Measurements from ENCODE around the gene LPP.

LPP gene

DNA sequence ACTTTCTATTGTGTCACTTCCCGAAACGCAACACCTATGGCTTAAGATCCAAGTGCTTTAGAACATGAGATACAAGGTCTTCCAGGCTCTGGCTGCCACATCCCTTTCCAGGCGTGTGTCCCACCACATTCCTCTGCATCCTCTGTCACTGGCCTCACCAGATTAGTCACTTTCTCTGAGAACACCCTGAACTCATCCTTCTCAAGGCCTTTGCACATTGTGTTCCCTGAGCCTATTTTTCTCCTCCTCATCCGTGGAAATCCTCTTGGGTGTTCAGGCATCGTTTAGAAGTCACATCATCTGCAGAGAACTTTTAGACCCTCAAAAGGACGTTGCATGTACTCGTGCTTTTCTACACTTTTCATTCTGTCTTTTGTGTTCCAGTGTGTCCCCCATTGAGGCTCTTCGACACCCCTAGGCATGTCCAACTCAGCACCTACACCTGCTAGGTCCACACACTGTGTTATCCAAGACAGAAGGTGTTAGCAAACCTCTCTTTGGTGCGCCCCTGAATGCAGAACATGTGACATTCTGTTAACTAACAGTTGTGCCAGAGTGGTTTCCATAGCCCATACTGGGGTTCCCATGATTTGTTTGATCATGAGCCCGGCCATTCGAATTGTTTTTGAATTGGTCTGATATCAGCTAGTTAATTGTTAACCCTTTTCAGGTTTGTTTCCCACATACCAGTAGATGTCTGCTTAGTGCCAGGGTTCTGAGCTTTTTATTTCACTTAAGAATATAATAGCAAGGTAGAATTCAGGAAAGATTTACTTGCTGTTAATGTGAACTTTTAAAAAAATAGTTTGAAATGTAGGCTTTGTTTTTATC lies 67.2 kb downstream of the LPP start:
- no peak for DNase-seq (ENCODE audit: low read depth in 2 of 2)

GRCh38 chr3:188223936-188224335 lies 70.0 kb downstream of the LPP start:
- no peak for DNase-seq (ENCODE audit: low read depth in 2 of 2)

DNA sequence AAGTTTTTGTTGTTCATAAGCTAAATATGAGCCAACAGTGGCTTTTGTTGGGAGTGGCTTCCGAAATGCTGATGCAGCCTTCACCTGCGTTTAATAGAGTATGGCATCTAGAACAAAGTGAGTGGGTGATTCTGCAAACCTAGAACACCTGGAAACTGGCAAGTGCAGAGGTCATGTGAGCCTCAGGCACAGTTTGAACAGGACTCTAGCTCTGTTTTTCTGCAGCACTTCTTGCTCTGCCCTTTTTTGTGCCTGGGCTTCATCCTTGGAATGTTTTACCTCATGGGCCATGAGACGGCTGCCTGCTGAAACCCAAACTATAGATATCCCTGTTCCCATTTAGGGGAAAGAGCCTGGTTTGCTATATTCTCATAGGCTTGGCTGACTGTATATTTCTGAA lies 73.5 kb downstream of the LPP start:
- DNase-seq (ENCODE audit: low read depth in 2 of 2), result no peak

- no peak for DNase-seq (ENCODE audit: low read depth in 2 of 2)
Observed at GRCh38 chr3:188229177-188229576, 75.2 kb downstream of the LPP start.

GRCh38 chr3:188229726-188230125 lies 75.8 kb downstream of the LPP start:
- DNase-seq (ENCODE audit: low read depth in 2 of 2), result no peak

DNA sequence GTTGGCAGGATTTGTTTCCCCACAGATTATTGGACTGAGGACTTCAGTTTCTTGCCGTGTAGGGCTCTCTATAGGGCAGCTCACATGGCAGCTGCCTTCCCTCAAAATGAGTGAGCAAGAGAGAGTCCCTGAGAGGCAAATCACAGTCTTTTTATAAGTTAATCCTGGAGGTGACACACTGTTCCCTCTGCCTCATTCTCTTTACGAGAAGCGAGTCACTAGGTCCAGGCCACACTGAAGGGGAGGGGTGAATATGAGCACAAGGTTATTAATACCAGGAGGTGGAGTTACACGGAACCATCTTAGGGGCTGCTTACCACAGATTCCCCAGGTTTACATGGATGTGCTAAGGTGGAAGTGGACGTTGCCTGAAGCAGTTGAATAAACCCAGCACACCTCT lies 77.0 kb downstream of the LPP start:
- no peak for DNase-seq (ENCODE audit: low read depth in 2 of 2)

GRCh38 chr3:188231456-188231855 lies 77.5 kb downstream of the LPP start:
- no peak for DNase-seq (ENCODE audit: low read depth in 2 of 2)

DNA sequence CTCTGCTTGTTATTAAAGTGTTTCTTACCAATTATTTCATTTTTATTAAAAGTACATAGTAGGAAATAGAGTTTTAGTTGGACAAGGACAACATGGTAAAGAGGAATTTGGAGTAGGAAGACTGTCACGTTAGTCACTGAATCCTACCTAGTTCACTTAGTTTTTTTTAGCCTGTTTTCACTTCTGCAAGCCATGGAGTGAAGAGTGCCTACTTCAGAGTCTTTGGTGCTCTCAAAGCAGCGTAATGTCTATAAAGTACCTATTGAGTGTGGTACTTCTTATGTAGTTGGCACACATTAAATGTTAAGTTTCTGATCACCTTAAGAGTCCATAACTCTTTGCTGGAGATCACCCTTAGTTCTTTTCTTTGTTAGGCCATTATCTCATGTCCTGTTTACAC lies 78.7 kb downstream of the LPP start:
- no peak for DNase-seq (ENCODE audit: low read depth in 2 of 2)

DNA sequence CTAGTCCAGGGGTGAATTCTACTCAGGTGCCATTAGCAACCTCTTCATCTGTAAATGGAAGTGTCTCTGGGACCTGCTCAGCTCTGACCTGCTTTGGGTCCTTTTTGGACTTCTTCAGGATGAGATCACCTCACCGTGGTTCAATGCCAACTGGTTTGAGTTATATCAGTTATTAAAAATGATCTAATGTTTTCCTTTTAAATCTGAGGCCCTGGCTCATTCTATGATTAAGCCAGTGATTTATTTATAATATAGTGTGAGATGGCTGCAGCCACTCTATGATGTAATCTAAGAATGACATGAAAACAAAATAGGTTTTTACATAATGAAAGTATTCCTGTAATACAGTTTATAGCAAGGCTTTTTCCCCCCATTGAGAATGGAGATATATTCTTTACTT lies 79.4 kb downstream of the LPP start:
- no peak for DNase-seq (ENCODE audit: low read depth in 2 of 2)

DNA sequence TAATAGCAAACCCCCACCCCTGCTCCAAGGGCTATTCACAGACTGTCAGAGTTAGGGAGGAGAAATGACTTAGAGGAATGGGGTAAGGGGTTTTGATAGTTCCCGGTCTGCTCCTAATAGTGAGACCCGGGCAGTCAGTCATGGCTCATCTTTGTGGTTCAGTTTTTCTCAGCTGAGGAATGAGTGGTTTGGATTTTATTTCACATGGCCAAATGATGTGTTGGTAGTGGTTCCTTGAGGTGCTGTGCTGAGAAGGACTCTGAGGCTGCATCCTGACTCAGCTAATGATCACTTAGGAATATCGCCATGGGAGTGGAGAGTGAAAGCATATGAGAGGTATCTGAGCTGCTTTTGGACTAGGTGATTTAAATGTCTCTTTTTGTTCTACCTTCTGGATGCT lies 80.2 kb downstream of the LPP start:
- DNase-seq (ENCODE audit: low read depth in 2 of 2), result no peak

DNA sequence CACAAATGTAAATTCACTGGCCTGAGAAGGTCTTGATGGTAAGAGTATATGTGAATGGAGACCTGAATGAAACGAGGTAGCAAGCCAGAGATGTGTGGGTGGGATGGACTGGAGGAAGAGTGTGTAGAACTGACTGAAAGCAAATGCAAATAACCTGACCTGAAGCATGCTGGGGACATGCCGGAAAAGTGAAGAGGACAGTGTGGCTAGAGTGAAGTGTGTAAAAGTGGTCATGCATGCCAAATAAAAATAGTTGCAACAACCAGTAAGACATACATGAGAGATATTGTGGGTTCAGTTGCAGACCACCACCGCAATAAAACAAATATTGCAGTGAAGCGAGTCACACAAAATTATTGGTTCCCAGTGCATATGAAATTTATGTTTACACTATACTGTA lies 82.3 kb downstream of the LPP start:
- no peak for DNase-seq (ENCODE audit: low read depth in 2 of 2)

DNA sequence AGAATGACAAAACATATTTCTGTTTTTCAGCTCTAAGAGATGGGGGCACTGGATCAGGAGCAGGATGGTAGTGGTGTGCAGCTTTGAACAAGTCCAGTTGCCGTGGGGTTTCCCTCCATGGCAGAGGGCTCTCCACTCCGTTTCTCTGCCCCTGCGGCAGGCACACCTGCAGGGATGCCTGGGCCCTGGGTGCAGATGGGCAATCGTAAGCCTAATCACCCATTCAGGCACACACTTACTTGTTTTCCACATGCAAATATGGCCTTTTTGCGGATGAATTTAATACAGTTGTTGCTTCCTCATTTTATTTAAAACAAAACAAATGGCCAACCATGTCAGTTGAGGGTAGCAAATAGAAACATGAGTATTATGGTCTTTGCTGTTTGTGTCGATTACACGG lies 85.1 kb downstream of the LPP start:
- no peak for DNase-seq (ENCODE audit: low read depth in 2 of 2)

GRCh38 chr3:188239577-188239976 lies 85.6 kb downstream of the LPP start:
- no peak for DNase-seq (ENCODE audit: low read depth in 2 of 2)

GRCh38 chr3:188240189-188240981 lies 86.4 kb downstream of the LPP start:
- no peak for DNase-seq (ENCODE audit: low read depth in 2 of 2)

DNA sequence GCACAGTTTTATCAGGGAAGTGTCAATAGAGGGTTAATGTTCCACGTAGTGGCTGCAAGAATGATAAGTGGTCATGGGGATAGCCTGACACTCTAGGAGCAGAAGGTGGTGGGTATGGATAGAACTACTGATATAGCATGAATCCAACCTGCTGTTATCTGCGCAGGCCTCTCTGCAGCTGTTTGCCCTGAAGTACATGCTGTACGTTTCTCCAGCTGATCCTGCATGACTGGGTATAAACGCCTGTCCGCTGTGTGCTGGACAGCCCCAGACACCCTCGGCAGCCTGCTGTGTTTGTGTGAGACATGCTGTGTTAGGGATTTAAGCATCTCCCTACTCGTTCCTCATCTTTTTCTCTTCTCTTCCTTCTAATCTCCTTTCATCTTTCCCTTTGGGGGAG lies 87.1 kb downstream of the LPP start:
- no peak for DNase-seq (ENCODE audit: low read depth in 2 of 2)

GRCh38 chr3:188241883-188242282 lies 87.9 kb downstream of the LPP start:
- no peak for DNase-seq (ENCODE audit: low read depth in 2 of 2)

- no peak for DNase-seq (ENCODE audit: low read depth in 2 of 2)
Observed at GRCh38 chr3:188242436-188243123, 88.6 kb downstream of the LPP start.

DNA sequence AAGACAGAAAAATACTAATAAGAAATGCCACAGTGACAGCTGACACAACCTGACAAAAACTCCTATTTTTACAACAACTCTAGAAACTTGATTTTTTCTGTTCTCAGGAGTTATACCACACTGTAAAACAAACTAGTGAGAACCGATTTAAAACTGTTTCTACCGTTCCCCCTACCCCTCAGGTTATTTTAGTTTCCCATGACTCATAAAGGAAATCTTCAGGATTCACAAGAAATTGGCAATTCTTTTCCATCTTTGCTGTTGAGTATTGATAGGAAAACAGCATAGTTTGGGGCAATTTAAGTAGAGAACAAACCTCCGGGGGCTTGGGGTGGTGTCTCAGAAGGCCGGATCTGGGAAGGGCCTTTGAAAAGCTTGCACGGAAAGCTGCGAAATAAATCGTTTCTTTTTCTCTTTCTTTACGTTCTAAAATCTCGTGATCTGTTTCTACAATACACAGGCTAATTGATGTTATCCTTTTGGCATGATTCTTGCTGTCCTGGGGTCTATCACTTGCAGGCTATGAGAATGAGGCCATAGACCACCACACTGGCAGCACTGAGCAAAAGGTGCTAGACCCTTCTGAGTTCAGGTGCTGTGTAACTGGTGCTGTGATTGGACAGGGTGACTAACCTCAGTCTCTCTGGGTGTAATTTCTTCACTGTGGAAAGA lies 89.3 kb downstream of the LPP start:
- no peak for DNase-seq (ENCODE audit: low read depth in 2 of 2)

- no peak for DNase-seq (ENCODE audit: low read depth in 2 of 2)
Observed at GRCh38 chr3:188244395-188244861, 90.5 kb downstream of the LPP start.

GRCh38 chr3:188246905-188247304 lies 92.9 kb downstream of the LPP start:
- DNase-seq (ENCODE audit: low read depth in 2 of 2), result no peak

GRCh38 chr3:188248036-188248561 lies 94.1 kb downstream of the LPP start:
- no peak for DNase-seq (ENCODE audit: low read depth in 2 of 2)

Data from stimulated activated CD4-positive, alpha-beta T cell treated with anti-CD3 and anti-CD28 coated beads, Interleukin-1b, Interleukin-23, amount 100 ng/mL, for 4 hours (primary cell).